ENCODE measurements around the gene TMCC1.
"Not testable (repeated sequence)": the region's sequence is repeated elsewhere in the genome, so short reads cannot be mapped to it uniquely, and the experiment has no call there.

Gene TMCC1

GRCh38 chr3:129673012-129673411 lies 220.5 kb downstream of the TMCC1 start:
- DNase-seq: no peak

GRCh38 chr3:129672412-129672811 lies 221.1 kb downstream of the TMCC1 start:
- no peak for DNase-seq

GRCh38 chr3:129665024-129665768 lies 228.3 kb downstream of the TMCC1 start:
- no peak for DNase-seq

GRCh38 chr3:129663930-129664646 lies 229.4 kb downstream of the TMCC1 start:
- DNase-seq: no peak

GRCh38 chr3:129663045-129663446 lies 230.5 kb downstream of the TMCC1 start:
- DNase-seq: no peak

- no peak for DNase-seq
Measured at GRCh38 chr3:129662191-129662608, 231.3 kb downstream of the TMCC1 start.

GRCh38 chr3:129661766-129662165 lies 231.7 kb downstream of the TMCC1 start:
- DNase-seq: no peak

GRCh38 chr3:129658110-129658843 lies 235.2 kb downstream of the TMCC1 start:
- no peak for DNase-seq

- DNase-seq: no peak
Measured at GRCh38 chr3:129657261-129658046, 236.1 kb downstream of the TMCC1 start.

- DNase-seq: no peak
Measured at GRCh38 chr3:129656659-129657247, 236.8 kb downstream of the TMCC1 start.

GRCh38 chr3:129655291-129655700 lies 238.2 kb downstream of the TMCC1 start:
- no peak for DNase-seq

- no peak for DNase-seq
Measured at GRCh38 chr3:129654131-129654530, 239.4 kb downstream of the TMCC1 start.

- no peak for DNase-seq
Measured at GRCh38 chr3:129653019-129653418, 240.5 kb downstream of the TMCC1 start.

GRCh38 chr3:129651435-129652202 lies 241.9 kb downstream of the TMCC1 start:
- DNase-seq: no peak

GRCh38 chr3:129650256-129650872 lies 243.1 kb downstream of the TMCC1 start:
- peak; percentile 43 to 60 for DNase-seq

- DNase-seq: no peak
Measured at GRCh38 chr3:129648391-129648790, 245.1 kb downstream of the TMCC1 start.

- no peak for DNase-seq
Measured at GRCh38 chr3:129645286-129645685, 248.2 kb downstream of the TMCC1 start.

GRCh38 chr3:129644836-129645235 lies 248.7 kb downstream of the TMCC1 start:
- no peak for DNase-seq

GRCh38 chr3:129641567-129642260 lies 251.8 kb downstream of the TMCC1 start:
- DNase-seq: not testable (repeated sequence)

GRCh38 chr3:129640985-129641384 lies 252.5 kb downstream of the TMCC1 start:
- not testable (repeated sequence) for DNase-seq
